ENCODE measurements around the gene CBFA2T2.

GRCh38 chr20:33480048-33480447 is 9.8 kb upstream of the CBFA2T2 start:
- TF ChIP-seq CTCF (IDR thresholded peaks at IDR 0.05) (no peak), EZH2 (IDR thresholded peaks at IDR 0.05; ENCODE audit: borderline replicate concordance, insufficient read depth, low read depth, low read length, poor library complexity, severe bottlenecking) (no peak)

All from B cell (primary cell).